ENCODE measurements around the gene WFDC1. TPM values are rescaled to one million over a fixed set of nuclear protein-coding genes. Genes with fewer than 3 reads are reported as not detected.

WFDC1 gene
- total RNA-seq, 4 donors from 2014 or later = 0.77 to 13.3 (median 5.7) TPM

- TF ChIP-seq POLR2A (IDR thresholded peaks at IDR 0.05) (no peak), CTCF (IDR thresholded peaks at IDR 0.05) (no peak)
- no peaks in the 10 kb centered on the region for H3K27me3 ChIP-seq
- H3K4me1 ChIP-seq = peaks cover 0 to 3% of the 10 kb centered on the region in 2 donors
- intact Hi-C loops (cut with DNase I; ENCODE audit: low total_unique reads) = no loop called here
- DNase-seq = no peak
- no peak overlapping the region for H3K4me3 ChIP-seq
- H3K27ac ChIP-seq = no peak overlapping the region
- no peaks in the 10 kb centered on the region for H3K9me3 ChIP-seq
- H3K36me3 ChIP-seq = no peaks in the 10 kb centered on the region
Measured at GRCh38 chr16:84306564-84306963, 11.9 kb downstream of the WFDC1 start.

GRCh38 chr16:84307209-84307954 lies 12.7 kb downstream of the WFDC1 start:
- intact Hi-C loops (cut with DNase I; ENCODE audit: low total_unique reads) = no loop called here
- peaks cover 0 to 3% of the 10 kb centered on the region in 2 donors for H3K4me1 ChIP-seq

GRCh38 chr16:84308120-84308519 lies 13.4 kb downstream of the WFDC1 start:
- no peak overlapping the region for H3K4me3 ChIP-seq
- no peaks in the 10 kb centered on the region for H3K9me3 ChIP-seq
- no peak for TF ChIP-seq POLR2A (IDR thresholded peaks at IDR 0.05)
- peak; percentile 16 to 59 (median 44) for TF ChIP-seq CTCF (IDR thresholded peaks at IDR 0.05)
- peak in 1 of 2 donors; percentile 31 for DNase-seq
- no peaks in the 10 kb centered on the region for H3K36me3 ChIP-seq
- peaks cover 0 to 3% of the 10 kb centered on the region in 2 donors for H3K4me1 ChIP-seq
- intact Hi-C loops (cut with DNase I; ENCODE audit: low total_unique reads) = no loop called here
- H3K27ac ChIP-seq = no peak overlapping the region
- no peaks in the 10 kb centered on the region for H3K27me3 ChIP-seq

More at GRCh38 chr16:84307209-84307954, 12.7 kb downstream of the WFDC1 start:
- Histone ChIP-seq H3K9me3 (no peaks in the 10 kb centered on the region), H3K27me3 (no peaks in the 10 kb centered on the region), H3K4me3 (no peak overlapping the region), H3K36me3 (no peaks in the 10 kb centered on the region), H3K27ac (no peak overlapping the region)
- TF ChIP-seq POLR2A (IDR thresholded peaks at IDR 0.05) = no peak
- TF ChIP-seq CTCF (IDR thresholded peaks at IDR 0.05) = no peak
- DNase-seq = no peak

GRCh38 chr16:84310642-84311041 lies 16.0 kb downstream of the WFDC1 start:
- DNase-seq = no peak
- Histone ChIP-seq H3K9me3 (no peaks in the 10 kb centered on the region), H3K36me3 (no peaks in the 10 kb centered on the region), H3K4me1 (no peaks in the 10 kb centered on the region), H3K27ac (no peak overlapping the region), H3K27me3 (no peaks in the 10 kb centered on the region), H3K4me3 (no peak overlapping the region)
- intact Hi-C loops (cut with DNase I; ENCODE audit: low total_unique reads) = no loop called here
- no peak for TF ChIP-seq POLR2A (IDR thresholded peaks at IDR 0.05)
- TF ChIP-seq CTCF (IDR thresholded peaks at IDR 0.05) = no peak

- Histone ChIP-seq H3K36me3 (no peaks in the 10 kb centered on the region), H3K27me3 (no peaks in the 10 kb centered on the region), H3K4me3 (no peak overlapping the region), H3K27ac (no peak overlapping the region), H3K4me1 (no peaks in the 10 kb centered on the region), H3K9me3 (no peaks in the 10 kb centered on the region)
- intact Hi-C loops (cut with DNase I; ENCODE audit: low total_unique reads) = no loop called here
- no peak for TF ChIP-seq POLR2A (IDR thresholded peaks at IDR 0.05)
- DNase-seq = no peak
Measured at GRCh38 chr16:84312783-84313382, 18.2 kb downstream of the WFDC1 start.

Data from uterus (tissue), 4 donors.